ENCODE measurements around the gene SECTM1. TPM values are rescaled to one million over a fixed set of nuclear protein-coding genes. Genes with fewer than 3 reads are reported as not detected.

SECTM1 gene
- total and polyA plus RNA-seq, 3 experiments from 2014 or later, result 0.49 to 1.9 (median 1.1) TPM

DNA sequence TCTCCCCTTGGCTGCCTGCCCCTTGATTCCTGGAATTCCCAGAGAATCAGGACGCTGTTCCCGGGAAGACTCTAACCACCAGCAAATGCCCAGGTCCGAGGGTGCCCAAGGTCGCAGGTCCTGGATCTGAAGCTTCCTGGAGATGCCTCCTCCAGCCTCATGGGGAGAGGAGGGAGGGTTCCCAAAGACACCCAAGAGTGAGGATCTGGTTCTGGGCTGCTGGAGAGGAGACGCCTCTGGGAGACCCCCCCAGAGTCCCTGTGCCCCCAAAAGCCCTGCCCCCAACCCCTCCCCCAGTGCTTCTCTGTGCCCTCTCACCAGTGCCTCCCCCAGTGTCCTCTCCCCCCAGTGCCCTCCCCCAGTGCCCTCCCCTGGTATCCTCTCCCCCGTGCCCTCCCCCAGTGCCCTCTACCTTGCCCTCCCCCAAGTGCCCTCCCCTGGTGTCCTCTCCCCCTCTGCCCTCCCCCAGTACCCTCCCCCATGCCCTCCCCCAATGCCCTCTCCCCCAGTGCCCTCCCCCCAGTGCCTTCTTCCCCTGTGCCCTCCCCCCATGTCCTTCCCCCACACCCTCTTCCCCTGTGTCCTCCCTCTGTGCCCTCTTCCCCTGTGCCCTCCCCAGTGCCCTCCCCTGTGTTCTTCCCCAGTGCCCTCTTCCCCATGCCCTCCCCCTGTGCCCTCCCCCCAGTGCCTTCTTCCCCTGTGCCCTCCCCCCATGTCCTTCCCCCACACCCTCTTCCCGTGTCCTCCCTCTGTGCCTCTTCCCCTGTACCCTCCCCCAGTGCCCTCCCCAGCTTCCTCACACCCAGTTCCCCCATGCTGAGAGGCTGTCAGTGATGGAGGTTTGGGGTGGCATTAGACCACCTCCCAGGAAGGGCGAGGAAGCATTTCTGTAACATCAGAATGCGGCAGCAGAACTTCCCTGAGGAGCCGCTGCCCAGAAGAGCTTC lies 6.3 kb upstream of the SECTM1 start:
- Mint-ChIP-seq H3K4me1 (peaks cover 8 to 13% (median 9%) of the 10 kb centered on the region in 3 donors), H3K27ac (no peak overlapping the region), H3K9me3 (no peaks in the 10 kb centered on the region), H3K27me3 (peaks cover 2 to 4% of the 10 kb centered on the region in 2 donors), H3K36me3 (peaks cover 0 to 2% (median 0%) of the 10 kb centered on the region in 3 donors), H3K4me3 (no peak overlapping the region)
- DNase-seq, result no peak
- H3K4me3 ChIP-seq (ENCODE audit: low read length), result no peak overlapping the region
- peaks cover 7% of the 10 kb centered on the region for H3K4me1 ChIP-seq (ENCODE audit: insufficient read depth, low read length)
- ChIA-PET POLR2A (no interaction called here), CTCF (no interaction called here)
- H3K27me3 ChIP-seq (ENCODE audit: insufficient read depth, low read length, poor library complexity, severe bottlenecking), result no peaks in the 10 kb centered on the region
- no peaks in the 10 kb centered on the region for H3K9me3 ChIP-seq (ENCODE audit: low read length)
- peak overlapping the region; percentile 63 for H3K27ac ChIP-seq (ENCODE audit: low read depth, low read length)
- no peaks in the 10 kb centered on the region for H3K36me3 ChIP-seq (ENCODE audit: insufficient read depth, low read length)

DNA sequence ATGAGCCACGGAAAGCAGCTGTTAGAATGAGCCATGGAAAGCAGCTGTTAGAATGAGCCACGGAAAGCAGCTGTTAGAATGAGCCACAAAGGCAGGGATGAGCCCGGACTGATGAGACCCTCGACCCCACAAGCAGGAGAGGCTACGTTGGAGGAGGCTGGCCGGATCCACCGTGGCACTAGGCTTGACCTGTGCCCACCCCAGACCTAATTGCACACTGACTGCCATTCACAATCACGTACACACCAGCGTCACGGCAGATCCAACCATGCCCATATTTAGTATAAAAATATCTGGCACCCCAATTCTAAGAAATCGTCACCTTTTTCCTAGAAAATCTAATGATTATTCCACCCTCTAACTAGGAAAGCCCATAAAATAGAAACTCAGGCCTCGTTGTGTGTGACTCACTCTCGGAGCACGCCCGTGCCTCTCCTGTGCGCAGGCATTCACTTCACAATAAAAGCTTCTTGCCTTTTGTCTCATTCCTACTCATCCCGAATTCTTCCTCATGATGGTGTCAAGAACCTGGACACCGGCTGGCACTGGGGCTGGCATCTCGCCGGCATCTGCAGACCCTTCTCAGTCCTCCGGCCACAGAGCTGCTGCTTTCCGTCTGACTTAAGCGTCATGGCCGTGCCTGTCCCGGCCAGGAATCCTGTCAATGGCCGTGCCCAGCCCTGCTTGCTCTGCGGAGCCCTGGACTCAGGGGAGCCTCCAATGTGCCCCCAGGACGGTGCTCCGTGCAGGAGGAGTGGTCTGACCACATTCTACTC lies 5.5 kb upstream of the SECTM1 start:
- H3K9me3 ChIP-seq (ENCODE audit: low read length), result no peaks in the 10 kb centered on the region
- DNase-seq, result no peak
- Mint-ChIP-seq H3K27me3 (peaks cover 3 to 4% of the 10 kb centered on the region in 2 donors), H3K9me3 (no peaks in the 10 kb centered on the region), H3K36me3 (peaks cover 0 to 2% (median 0%) of the 10 kb centered on the region in 3 donors), H3K27ac (peak overlapping the region in 1 of 8 donors; percentile 49), H3K4me3 (no peak overlapping the region), H3K4me1 (peaks cover 10 to 19% (median 16%) of the 10 kb centered on the region in 3 donors)
- peaks cover 16% of the 10 kb centered on the region for H3K4me1 ChIP-seq (ENCODE audit: insufficient read depth, low read length)
- H3K4me3 ChIP-seq (ENCODE audit: low read length), result no peak overlapping the region
- CTCF ChIA-PET, result interaction anchor here (1.2 kb wide), 1 partner anchor 41 kb away, joined by 3 read pairs; no protein-coding TSS in a partner anchor
- H3K27me3 ChIP-seq (ENCODE audit: insufficient read depth, low read length, poor library complexity, severe bottlenecking), result no peaks in the 10 kb centered on the region
- peak overlapping the region; percentile 63 for H3K27ac ChIP-seq (ENCODE audit: low read depth, low read length)
- H3K36me3 ChIP-seq (ENCODE audit: insufficient read depth, low read length), result no peaks in the 10 kb centered on the region
- POLR2A ChIA-PET, result no interaction called here

DNA sequence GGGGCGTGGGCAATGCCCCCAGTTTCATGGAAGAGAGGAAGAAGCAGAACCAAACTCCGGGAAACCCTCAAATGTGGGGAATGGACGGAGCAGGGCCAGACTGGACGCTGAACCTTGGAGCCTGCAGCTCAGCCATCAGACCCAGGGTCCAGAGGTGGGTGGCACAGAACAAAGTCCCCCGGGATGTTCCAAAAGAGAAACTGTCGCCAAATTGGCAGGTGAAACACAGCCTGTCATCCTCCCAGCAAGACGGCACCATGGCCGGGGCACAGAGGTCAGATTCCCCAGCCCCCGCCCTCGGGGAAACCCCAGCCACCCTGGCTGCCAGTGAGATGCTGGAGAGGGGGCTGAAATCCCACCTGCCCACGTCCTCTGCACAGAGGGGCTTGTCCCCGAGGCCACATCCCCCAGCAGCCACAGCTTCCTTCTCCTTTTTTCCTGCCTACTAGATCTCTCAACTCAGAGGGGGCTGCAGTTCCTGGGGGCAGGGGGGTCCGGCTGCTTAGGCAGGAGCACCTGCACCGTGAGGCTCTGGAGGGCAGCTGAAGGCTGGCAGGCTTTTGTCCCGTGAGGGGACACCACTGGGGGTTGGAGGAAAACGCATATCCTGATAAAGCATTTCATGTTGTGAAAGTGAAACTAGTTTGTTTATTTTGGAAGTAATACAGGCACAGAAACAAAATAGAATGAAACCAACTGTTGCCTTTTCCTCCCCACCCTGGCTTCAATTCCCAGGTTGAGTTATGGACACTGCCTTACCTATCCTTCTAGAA lies 1.2 kb upstream of the SECTM1 start:
- no peak for DNase-seq
- peak overlapping the region; percentile 78 for H3K27ac ChIP-seq (ENCODE audit: low read depth, low read length)
- peak overlapping the region; percentile 29 to 99 (median 94) for H3K27ac Mint-ChIP-seq
- H3K4me3 Mint-ChIP-seq, result peak overlapping the region; percentile 88 to 99 (median 95)
- peaks cover 16 to 27% (median 24%) of the 10 kb centered on the region in 3 donors for H3K4me1 Mint-ChIP-seq
- peaks cover 0 to 2% (median 0%) of the 10 kb centered on the region in 3 donors for H3K36me3 Mint-ChIP-seq
- H3K9me3 ChIP-seq (ENCODE audit: low read length), result no peaks in the 10 kb centered on the region
- peaks cover 8 to 10% of the 10 kb centered on the region in 2 donors for H3K27me3 Mint-ChIP-seq
- H3K4me3 ChIP-seq (ENCODE audit: low read length), result peak overlapping the region; percentile 63
- H3K27me3 ChIP-seq (ENCODE audit: insufficient read depth, low read length, poor library complexity, severe bottlenecking), result no peaks in the 10 kb centered on the region
- no peaks in the 10 kb centered on the region for H3K36me3 ChIP-seq (ENCODE audit: insufficient read depth, low read length)
- H3K4me1 ChIP-seq (ENCODE audit: insufficient read depth, low read length), result peaks cover 25% of the 10 kb centered on the region
- ChIA-PET CTCF (interaction anchor here (1.1 to 2.1 kb wide), 3 partner anchors 17 to 99 kb away, joined by 3 to 9 read pairs (median 4); partner anchors contain the start of gene CD7), POLR2A (interaction anchor here (0.5 to 0.6 kb wide), 3 partner anchors 80 to 866 kb away, joined by 3 to 6 read pairs (median 3); no protein-coding TSS in a partner anchor)
- no peaks in the 10 kb centered on the region for H3K9me3 Mint-ChIP-seq

DNA sequence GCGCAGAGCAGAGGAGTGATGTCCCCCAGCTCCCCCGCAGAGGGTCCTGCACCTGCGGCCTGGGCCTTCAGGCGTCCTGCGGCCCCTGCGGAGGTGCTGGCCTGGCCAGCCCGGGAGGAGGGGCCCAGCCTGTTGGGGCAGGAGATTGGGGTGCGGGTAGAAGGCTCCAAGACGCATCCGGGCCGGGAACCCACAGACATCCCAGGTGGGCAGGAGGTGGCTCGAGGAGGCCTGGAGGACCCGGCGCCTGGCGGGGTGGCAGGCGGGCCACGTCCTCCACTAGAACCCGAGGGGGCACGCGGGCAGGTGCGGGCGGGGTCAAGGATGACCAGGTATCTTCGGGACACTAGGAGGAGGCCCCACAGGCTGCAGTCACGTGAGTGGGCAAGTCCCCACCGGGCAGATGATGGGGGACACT lies 647 bp upstream of the SECTM1 start:
- Mint-ChIP-seq H3K27ac (peak overlapping the region in 6 of 8 donors; percentile 47 to 99 (median 96)), H3K27me3 (peaks cover 8 to 10% of the 10 kb centered on the region in 2 donors), H3K36me3 (peaks cover 0 to 2% (median 0%) of the 10 kb centered on the region in 3 donors), H3K9me3 (no peaks in the 10 kb centered on the region), H3K4me1 (peaks cover 16 to 27% (median 24%) of the 10 kb centered on the region in 3 donors), H3K4me3 (peak overlapping the region; percentile 88 to 99 (median 95))
- no peaks in the 10 kb centered on the region for H3K27me3 ChIP-seq (ENCODE audit: insufficient read depth, low read length, poor library complexity, severe bottlenecking)
- DNase-seq, result no peak
- H3K4me1 ChIP-seq (ENCODE audit: insufficient read depth, low read length), result peaks cover 25% of the 10 kb centered on the region
- ChIA-PET CTCF (interaction anchor here (0.6 to 2.1 kb wide), 6 partner anchors 17 to 99 kb away, joined by 3 to 9 read pairs (median 4); partner anchors contain the start of gene CD7), POLR2A (interaction anchor here (0.5 to 1.4 kb wide), 7 partner anchors 17 to 867 kb away, joined by 3 to 6 read pairs (median 3); no protein-coding TSS in a partner anchor)
- peak overlapping the region; percentile 78 for H3K27ac ChIP-seq (ENCODE audit: low read depth, low read length)
- H3K36me3 ChIP-seq (ENCODE audit: insufficient read depth, low read length), result no peaks in the 10 kb centered on the region
- H3K9me3 ChIP-seq (ENCODE audit: low read length), result no peaks in the 10 kb centered on the region
- peak overlapping the region; percentile 63 for H3K4me3 ChIP-seq (ENCODE audit: low read length)

DNA sequence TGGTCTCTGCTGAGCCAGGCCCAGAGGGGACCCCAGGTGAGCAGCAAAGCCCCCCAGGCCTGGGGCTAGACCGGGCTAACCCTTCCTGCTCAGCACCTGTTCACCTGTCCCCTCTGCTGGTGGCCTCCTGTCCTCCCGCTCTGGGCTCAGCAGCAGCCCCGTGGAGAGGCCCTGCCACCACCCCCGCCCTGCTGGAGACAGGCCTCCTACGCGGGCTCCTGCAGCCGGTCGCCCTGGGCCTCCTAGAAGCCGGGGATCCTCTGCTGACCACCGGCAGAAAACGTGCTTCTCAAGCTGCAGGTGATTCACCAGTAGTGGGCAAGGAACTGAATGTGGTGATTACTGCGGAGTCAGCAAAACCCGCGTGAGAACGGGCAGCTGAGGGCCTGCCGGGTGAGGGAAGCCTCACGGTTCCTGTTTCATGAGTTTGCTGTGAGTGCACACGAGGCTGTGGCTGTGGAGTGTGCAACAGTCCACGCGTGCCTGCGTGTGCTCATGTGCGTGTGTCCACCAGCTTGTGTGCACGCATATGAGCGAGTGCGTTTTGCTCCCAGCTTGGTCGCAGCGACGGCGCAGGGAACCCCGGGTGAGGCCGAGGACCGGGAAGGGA lies 792 bp downstream of the SECTM1 start:
- no peaks in the 10 kb centered on the region for H3K36me3 ChIP-seq (ENCODE audit: insufficient read depth, low read length)
- Mint-ChIP-seq H3K4me1 (peaks cover 13 to 27% (median 18%) of the 10 kb centered on the region in 3 donors), H3K27ac (peak overlapping the region in 5 of 8 donors; percentile 65 to 86 (median 83)), H3K4me3 (peak overlapping the region; percentile 69 to 92 (median 85)), H3K27me3 (peaks cover 8% of the 10 kb centered on the region in 2 donors), H3K36me3 (peaks cover 0 to 2% (median 0%) of the 10 kb centered on the region in 3 donors), H3K9me3 (no peaks in the 10 kb centered on the region)
- H3K27ac ChIP-seq (ENCODE audit: low read depth, low read length), result peak overlapping the region; percentile 82
- peaks cover 25% of the 10 kb centered on the region for H3K4me1 ChIP-seq (ENCODE audit: insufficient read depth, low read length)
- no peaks in the 10 kb centered on the region for H3K27me3 ChIP-seq (ENCODE audit: insufficient read depth, low read length, poor library complexity, severe bottlenecking)
- peak in 1 of 5 donors; percentile 46 for DNase-seq
- ChIA-PET CTCF (interaction anchor here (0.6 to 2.1 kb wide), 5 partner anchors 12 to 363 kb away, joined by 3 to 9 read pairs (median 5); partner anchors contain the start of gene CD7), POLR2A (interaction anchor here (1.1 to 1.4 kb wide), 2 partner anchors 35 to 96 kb away, joined by 4 read pairs; no protein-coding TSS in a partner anchor)
- H3K4me3 ChIP-seq (ENCODE audit: low read length), result peak overlapping the region; percentile 49
- no peaks in the 10 kb centered on the region for H3K9me3 ChIP-seq (ENCODE audit: low read length)

DNA sequence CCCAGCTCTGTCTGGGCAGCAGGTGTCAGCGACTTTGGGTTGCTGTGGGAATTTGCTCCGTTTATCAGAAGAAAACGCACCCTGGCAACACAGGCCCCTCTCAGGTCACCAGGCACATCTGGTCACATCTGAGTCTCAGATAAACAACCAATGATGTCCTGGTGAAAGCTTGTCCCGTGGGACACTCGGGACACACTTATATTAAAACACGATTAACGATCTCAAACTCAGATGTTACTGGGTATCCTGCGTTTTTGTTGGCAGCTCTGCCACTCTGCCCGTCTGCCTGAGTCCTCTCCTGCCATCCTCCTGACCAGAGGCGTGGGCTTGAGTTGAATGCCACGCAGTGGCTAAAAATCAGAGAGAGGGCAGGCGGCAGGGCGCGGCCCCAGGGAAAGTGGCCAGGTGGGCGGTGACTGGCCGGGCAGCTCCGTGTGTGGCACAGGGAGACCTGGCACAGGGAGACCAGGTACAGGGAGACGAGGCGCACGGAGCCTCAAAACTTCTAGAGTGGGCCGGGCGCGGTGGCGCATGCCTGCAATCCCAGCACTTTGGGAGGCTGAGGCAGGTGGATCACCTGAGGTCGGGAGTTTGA lies 2.1 kb downstream of the SECTM1 start:
- H3K4me1 Mint-ChIP-seq, result peaks cover 13 to 27% (median 18%) of the 10 kb centered on the region in 3 donors
- Histone ChIP-seq H3K27me3 (ENCODE audit: insufficient read depth, low read length, poor library complexity, severe bottlenecking) (no peaks in the 10 kb centered on the region), H3K9me3 (ENCODE audit: low read length) (no peaks in the 10 kb centered on the region), H3K36me3 (ENCODE audit: insufficient read depth, low read length) (no peaks in the 10 kb centered on the region), H3K4me1 (ENCODE audit: insufficient read depth, low read length) (peaks cover 25% of the 10 kb centered on the region), H3K27ac (ENCODE audit: low read depth, low read length) (no peak overlapping the region), H3K4me3 (ENCODE audit: low read length) (no peak overlapping the region)
- POLR2A ChIA-PET, result no interaction called here
- H3K27me3 Mint-ChIP-seq, result peaks cover 8% of the 10 kb centered on the region in 2 donors
- CTCF ChIA-PET, result interaction anchor here (1.7 kb wide), 1 partner anchor 31 kb away, joined by 5 read pairs; no protein-coding TSS in a partner anchor
- no peaks in the 10 kb centered on the region for H3K9me3 Mint-ChIP-seq
- no peak for DNase-seq
- H3K27ac Mint-ChIP-seq, result peak overlapping the region in 1 of 8 donors; percentile 79
- H3K4me3 Mint-ChIP-seq, result peak overlapping the region in 5 of 7 donors; percentile 8 to 50 (median 31)
- peaks cover 0 to 2% (median 0%) of the 10 kb centered on the region in 3 donors for H3K36me3 Mint-ChIP-seq

Measured in CD8-positive, alpha-beta memory T cell (primary cell).